HepG2 (cell line): ENCODE measurements around the gene PPIL3. TPM values are rescaled to one million over a fixed set of nuclear protein-coding genes. Genes with fewer than 3 reads are reported as not detected.

Experiments used
- AHR ChIP-seq: IDR thresholded peaks from 2 replicates; pipeline ENCODE4 v1.6.1; 2018; ENCODE audit warnings: missing genetic modification reagents, missing compliant biosample characterization
- GMEB2 ChIP-seq: IDR thresholded peaks from 2 replicates; pipeline ENCODE4 v1.6.1; 2016; ENCODE audit warnings: missing biosample characterization, missing genetic modification reagents, low read depth
- MAF1 ChIP-seq: sonication (generic); formaldehyde crosslinking; IDR thresholded peaks from 2 replicates; pipeline ENCODE4 v1.5.0; 2020; ENCODE audit warnings: missing genetic modification reagents, borderline replicate concordance
- MLX ChIP-seq: IDR thresholded peaks from 2 replicates; pipeline ENCODE4 v1.6.1; 2016
- SATB2 ChIP-seq: sonication (generic); formaldehyde crosslinking; IDR thresholded peaks from 2 replicates; pipeline ENCODE4 v1.5.0; 2020; ENCODE audit warnings: missing genetic modification reagents
- SRY ChIP-seq: sonication (generic); formaldehyde crosslinking; IDR thresholded peaks from 2 replicates; pipeline ENCODE4 v1.8.0; 2022; ENCODE audit warnings: mild to moderate bottlenecking, missing genetic modification reagents
- TEAD3 ChIP-seq: optimal IDR thresholded peaks from 2 replicates; pipeline ENCODE3; 2016; ENCODE audit warnings: borderline replicate concordance
- U2AF2 ChIP-seq: fragments of 200-400 bp; formaldehyde crosslinking; IDR thresholded peaks from 2 replicates; pipeline ENCODE4 v1.6.1; 2017; ENCODE audit warnings: low read depth, mild to moderate bottlenecking, low read length
- YY1 ChIP-seq: IDR thresholded peaks from 2 replicates; pipeline ENCODE4 v1.6.1; 2011; ENCODE audit warnings: low read length, low read depth, moderate library complexity, mild to moderate bottlenecking; ENCODE audit not compliant: insufficient read depth, insufficient replicate concordance
- ZBTB20 ChIP-seq: sonication (generic); formaldehyde crosslinking; IDR thresholded peaks from 2 replicates; pipeline ENCODE4 v1.8.1; 2023; ENCODE audit warnings: missing genetic modification reagents, low read depth, mild to moderate bottlenecking, borderline replicate concordance
- ZFP41 ChIP-seq: sonication (generic); formaldehyde crosslinking; IDR thresholded peaks from 2 replicates; pipeline ENCODE4 v1.4.0; 2020; ENCODE audit warnings: mild to moderate bottlenecking, missing genetic modification reagents, borderline replicate concordance
- ZFP90 ChIP-seq: sonication (generic); formaldehyde crosslinking; IDR thresholded peaks from 2 replicates; pipeline ENCODE4 v1.8.0; 2022; ENCODE audit warnings: missing genetic modification reagents, mild to moderate bottlenecking, inconsistent platforms, borderline replicate concordance
- ZNF264 ChIP-seq: sonication (generic); formaldehyde crosslinking; IDR thresholded peaks from 2 replicates; pipeline ENCODE4 v1.4.0; 2020; ENCODE audit warnings: missing genetic modification reagents
- ZNF274 ChIP-seq: sonication (generic); formaldehyde crosslinking; IDR thresholded peaks from 2 replicates; pipeline ENCODE4 v1.5.1; 2020; ENCODE audit warnings: mild to moderate bottlenecking, missing genetic modification reagents
- ZNF607 ChIP-seq: sonication (generic); formaldehyde crosslinking; IDR thresholded peaks from 2 replicates; pipeline ENCODE4 v1.5.1; 2020; ENCODE audit warnings: missing genetic modification reagents, mild to moderate bottlenecking, borderline replicate concordance
- ZNF652 ChIP-seq: IDR thresholded peaks from 2 replicates; pipeline ENCODE4 v1.6.1; 2016; ENCODE audit warnings: low read depth, borderline replicate concordance
- ZNF770 ChIP-seq: sonication (generic); formaldehyde crosslinking; IDR thresholded peaks from 2 replicates; pipeline ENCODE4 v1.5.0; 2020; ENCODE audit warnings: mild to moderate bottlenecking, missing genetic modification reagents
- ZNF790 ChIP-seq: sonication (generic); formaldehyde crosslinking; IDR thresholded peaks from 2 replicates; pipeline ENCODE4 v1.8.0; 2022; ENCODE audit warnings: missing genetic modification reagents, mild to moderate bottlenecking, borderline replicate concordance
- ZZZ3 ChIP-seq: sonication (generic); formaldehyde crosslinking; IDR thresholded peaks from 2 replicates; pipeline ENCODE4 v1.4.0; 2020; ENCODE audit warnings: missing genetic modification reagents, mild to moderate bottlenecking, borderline replicate concordance
- polyA plus RNA-seq, 8 experiments: library from polyadenylated mRNA; depleted of rRNA in 3 of 8; stranded (reverse) in 7 of 8; unstranded in 1 of 8; fragments of >200 nt; fragmentation: Illumina TruSeq in 4 of 8; extraction: Trizol in 4 of 8; gene quantifications; 2 replicates each; pipeline versions ENCODE4 v1.2.1 to v1.2.3, GENCODE V29; 2011 to 2016; ENCODE audit warnings: low read depth in 4 of 8, missing spikeins in 1 of 8, mixed read lengths in 1 of 8; ENCODE audit not compliant: insufficient read depth in 1 of 8
- total RNA-seq, 5 experiments: library from RNA; depleted of rRNA; stranded (reverse); fragments of >200 nt; fragmentation: Illumina TruSeq; extraction: Trizol; gene quantifications; 2 replicates each; pipeline ENCODE4 v1.2.3, GENCODE V29; 2016; ENCODE audit warnings: low read depth in 1 of 5
- TF ChIP-seq, protein P1 (sequence below): sonication (generic); formaldehyde crosslinking; IDR thresholded peaks from 2 replicates; pipeline ENCODE4 v1.4.0; 2020; ENCODE audit warnings: missing genetic modification reagents, mild to moderate bottlenecking, borderline replicate concordance

The PPIL3 gene
- total and polyA plus RNA-seq, 2 of the 13 experiments (the other 11 are each of a cell fraction or from before 2014, with no cell fraction given) = 98.7 to 107 TPM

DNA sequence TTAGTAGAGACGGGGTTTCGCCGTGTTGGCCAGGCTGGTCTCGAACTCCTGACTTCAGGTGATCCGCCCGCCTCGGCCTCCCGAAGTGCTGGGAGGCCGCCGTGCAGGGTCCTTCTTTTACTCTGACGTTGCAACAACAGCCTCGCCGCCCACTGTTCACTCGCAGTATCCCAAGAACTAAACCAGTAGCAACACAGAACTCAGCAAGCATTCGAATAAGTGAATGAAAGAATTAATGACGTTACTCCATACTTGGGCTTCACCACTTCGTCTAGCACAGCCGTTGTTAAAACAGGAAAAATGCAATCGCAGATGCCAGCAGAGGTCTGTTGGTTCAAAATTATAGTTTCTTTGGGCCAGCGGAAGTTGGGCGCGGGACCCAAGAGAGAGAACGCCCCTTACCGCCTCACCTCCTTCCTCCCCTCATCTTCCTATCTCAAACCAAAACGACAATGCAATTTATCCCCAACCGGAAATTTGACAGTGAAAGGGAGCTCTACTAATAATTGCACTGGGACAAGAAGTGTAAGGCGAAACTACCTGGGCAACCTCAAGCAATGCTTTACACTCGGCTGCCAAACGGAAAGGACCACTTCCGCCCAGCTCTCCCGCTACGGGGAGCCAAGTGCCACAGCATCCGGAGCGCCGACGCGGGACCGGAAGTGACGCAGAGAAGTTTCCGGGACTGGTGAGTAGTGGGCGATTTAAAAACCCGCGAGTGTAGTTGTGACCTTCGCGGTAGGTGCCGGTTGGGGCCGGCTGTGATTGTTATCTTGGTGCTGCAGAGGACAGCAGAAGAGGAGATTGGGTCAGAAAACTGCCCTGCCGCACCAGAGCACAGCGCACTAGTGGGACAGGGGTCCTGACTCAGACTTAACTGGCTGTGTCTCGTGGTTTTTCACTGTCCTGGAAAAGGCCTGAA lies at the start of gene PPIL3, which contains the start of gene NIF3L1 (continued):
- TF ChIP-seq ZBTB20 (no peak), U2AF2 (no peak), ZNF770 (CRISPR knock-in tag) (peak; percentile 85; the same call in 1 of the 2 replicates), TEAD3 (CRISPR knock-in tag) (peak; percentile 69), YY1 (peak; percentile 77), ZNF274 (CRISPR knock-in tag) (peak; percentile 31; the same call in 1 of the 2 replicates), ZFP90 (CRISPR knock-in tag) (peak; percentile 60), MAF1 (CRISPR knock-in tag) (peak; percentile 97), SRY (CRISPR knock-in tag) (peak; percentile 33; the same call in 1 of the 2 replicates), ZZZ3 (CRISPR knock-in tag) (peak; percentile 85; the same call in 1 of the 2 replicates), AHR (peak; percentile 56; the same call in 1 of the 2 replicates), ZNF607 (peak; percentile 96; the same call in 1 of the 2 replicates), ZNF652 (no peak; the same call in 1 of the 2 replicates), ZNF264 (peak; percentile 86; the same call in 1 of the 2 replicates), SATB2 (peak; percentile 61; the same call in 1 of the 2 replicates), ZNF790 (CRISPR knock-in tag) (0 out of 2 replicates have a peak, but pooled peaks have one; percentile 68), GMEB2 (no peak; the same call in 1 of the 2 replicates), MLX (CRISPR knock-in tag) (peak; percentile 13; the same call in 1 of the 2 replicates), ZFP41 (CRISPR knock-in tag) (peak; percentile 51; the same call in 1 of the 2 replicates)
- TF ChIP-seq, protein P1, sequence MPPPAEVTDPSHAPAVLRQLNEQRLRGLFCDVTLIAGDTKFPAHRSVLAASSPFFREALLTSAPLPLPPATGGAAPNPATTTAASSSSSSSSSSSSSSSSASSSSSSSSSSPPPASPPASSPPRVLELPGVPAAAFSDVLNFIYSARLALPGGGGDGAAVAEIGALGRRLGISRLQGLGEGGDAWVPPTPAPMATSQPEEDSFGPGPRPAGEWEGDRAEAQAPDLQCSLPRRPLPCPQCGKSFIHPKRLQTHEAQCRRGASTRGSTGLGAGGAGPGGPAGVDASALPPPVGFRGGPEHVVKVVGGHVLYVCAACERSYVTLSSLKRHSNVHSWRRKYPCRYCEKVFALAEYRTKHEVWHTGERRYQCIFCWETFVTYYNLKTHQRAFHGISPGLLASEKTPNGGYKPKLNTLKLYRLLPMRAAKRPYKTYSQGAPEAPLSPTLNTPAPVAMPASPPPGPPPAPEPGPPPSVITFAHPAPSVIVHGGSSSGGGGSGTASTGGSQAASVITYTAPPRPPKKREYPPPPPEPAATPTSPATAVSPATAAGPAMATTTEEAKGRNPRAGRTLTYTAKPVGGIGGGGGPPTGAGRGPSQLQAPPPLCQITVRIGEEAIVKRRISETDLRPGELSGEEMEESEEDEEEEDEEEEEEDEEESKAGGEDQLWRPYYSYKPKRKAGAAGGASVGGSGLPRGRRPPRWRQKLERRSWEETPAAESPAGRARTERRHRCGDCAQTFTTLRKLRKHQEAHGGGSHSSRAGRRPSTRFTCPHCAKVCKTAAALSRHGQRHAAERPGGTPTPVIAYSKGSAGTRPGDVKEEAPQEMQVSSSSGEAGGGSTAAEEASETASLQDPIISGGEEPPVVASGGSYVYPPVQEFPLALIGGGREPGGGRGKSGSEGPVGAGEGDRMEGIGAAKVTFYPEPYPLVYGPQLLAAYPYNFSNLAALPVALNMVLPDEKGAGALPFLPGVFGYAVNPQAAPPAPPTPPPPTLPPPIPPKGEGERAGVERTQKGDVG (CRISPR knock-in tag) = peak; percentile 53; the same call in 1 of the 2 replicates
